ENCODE measurements around the gene YTHDF1. TPM values are rescaled to one million over a fixed set of nuclear protein-coding genes. Genes with fewer than 3 reads are reported as not detected.

YTHDF1 gene
- polyA plus RNA-seq, 1 donor from 2014 or later, result 36.9 TPM

GRCh38 chr20:63219447-63219821 is 3.5 kb upstream of the YTHDF1 start:
- H3K79me2 ChIP-seq (replicated peaks; ENCODE audit: insufficient read depth, low read length), result peaks cover 12% of the 10 kb centered on the region

GRCh38 chr20:63218701-63219446 is 2.9 kb upstream of the YTHDF1 start:
- Histone ChIP-seq H3F3A (ENCODE audit: insufficient read depth, low read length, poor library complexity, severe bottlenecking) (no peaks in the 10 kb centered on the region), H3K4me2 (ENCODE audit: low read length) (no peak overlapping the region), H3K36me3 (ENCODE audit: insufficient read depth, low read length) (no peaks in the 10 kb centered on the region)
- no peak for TF ChIP-seq TAF1 (IDR thresholded peaks at IDR 0.05; ENCODE audit: low read depth)
- TF ChIP-seq SMC3 (conservative IDR thresholded peaks at IDR 0.05; ENCODE audit: poor library complexity), result no peak
- TF ChIP-seq CTCF (IDR thresholded peaks at IDR 0.05; ENCODE audit: poor library complexity, severe bottlenecking), result no peak
- TF ChIP-seq EP300 (conservative IDR thresholded peaks at IDR 0.05; ENCODE audit: poor library complexity, severe bottlenecking), result no peak
- TF ChIP-seq REST (IDR thresholded peaks at IDR 0.05; ENCODE audit: borderline replicate concordance), result no peak

More at GRCh38 chr20:63219447-63219821, 3.5 kb upstream of the YTHDF1 start:
- H3K4me3 ChIP-seq (ENCODE audit: low read length), result no peak overlapping the region
- no peaks in the 10 kb centered on the region for H4K20me1 ChIP-seq (ENCODE audit: insufficient read depth)
- H3K36me3 ChIP-seq (ENCODE audit: insufficient read depth, low read length), result no peaks in the 10 kb centered on the region
- H2AFZ ChIP-seq (ENCODE audit: low read depth, low read length), result no peak overlapping the region
- H3K27me3 ChIP-seq (ENCODE audit: insufficient read depth, low read depth, low read length), result no peaks in the 10 kb centered on the region
- TF ChIP-seq POLR2AphosphoS5 (IDR thresholded peaks at IDR 0.05) (no peak), EP300 (conservative IDR thresholded peaks at IDR 0.05; ENCODE audit: poor library complexity, severe bottlenecking) (no peak), SMC3 (conservative IDR thresholded peaks at IDR 0.05; ENCODE audit: poor library complexity) (no peak), TAF1 (IDR thresholded peaks at IDR 0.05; ENCODE audit: low read depth) (no peak), CTCF (IDR thresholded peaks at IDR 0.05; ENCODE audit: poor library complexity, severe bottlenecking) (no peak), REST (IDR thresholded peaks at IDR 0.05; ENCODE audit: borderline replicate concordance) (no peak), EZH2 (IDR thresholded peaks at IDR 0.05; ENCODE audit: borderline replicate concordance, insufficient read depth, low read length, poor library complexity, severe bottlenecking) (no peak), MXI1 (conservative IDR thresholded peaks at IDR 0.05; ENCODE audit: poor library complexity, severe bottlenecking) (no peak), RAD21 (conservative IDR thresholded peaks at IDR 0.05) (no peak)
- no peaks in the 10 kb centered on the region for H3K9me3 ChIP-seq (ENCODE audit: low read length)
- H3F3A ChIP-seq (ENCODE audit: insufficient read depth, low read length, poor library complexity, severe bottlenecking), result no peaks in the 10 kb centered on the region
- no peak overlapping the region for H3K9ac ChIP-seq (ENCODE audit: low read length)
- no peaks in the 10 kb centered on the region for H3K9me2 ChIP-seq (ENCODE audit: insufficient read depth, low read length)
- no peak overlapping the region for H3K4me2 ChIP-seq (ENCODE audit: low read length)
- H3K27ac ChIP-seq (ENCODE audit: low read length), result no peak overlapping the region

More at GRCh38 chr20:63218701-63219446, 2.9 kb upstream of the YTHDF1 start:
- H3K27ac ChIP-seq (ENCODE audit: low read length), result no peak overlapping the region
- H3K4me3 ChIP-seq (ENCODE audit: low read length), result no peak overlapping the region
- no peaks in the 10 kb centered on the region for H4K20me1 ChIP-seq (ENCODE audit: insufficient read depth)
- H3K9ac ChIP-seq (ENCODE audit: low read length), result no peak overlapping the region
- H3K9me2 ChIP-seq (ENCODE audit: insufficient read depth, low read length), result no peaks in the 10 kb centered on the region
- H3K27me3 ChIP-seq (ENCODE audit: insufficient read depth, low read depth, low read length), result no peaks in the 10 kb centered on the region
- H3K79me2 ChIP-seq (replicated peaks; ENCODE audit: insufficient read depth, low read length), result peaks cover 17% of the 10 kb centered on the region
- H3K9me3 ChIP-seq (ENCODE audit: low read length), result no peaks in the 10 kb centered on the region
- no peak overlapping the region for H2AFZ ChIP-seq (ENCODE audit: low read depth, low read length)

Measured in neural cell (in vitro differentiated cells).